Measurements from ENCODE around the gene GOLIM4. TPM values are rescaled to one million over a fixed set of nuclear protein-coding genes. Genes with fewer than 3 reads are reported as not detected.

The GOLIM4 gene
- total RNA-seq, 3 donors from 2014 or later (not counting 1 experiment from before 2014, with no cell fraction given), result 13.7 to 17.9 (median 17.9) TPM

DNA sequence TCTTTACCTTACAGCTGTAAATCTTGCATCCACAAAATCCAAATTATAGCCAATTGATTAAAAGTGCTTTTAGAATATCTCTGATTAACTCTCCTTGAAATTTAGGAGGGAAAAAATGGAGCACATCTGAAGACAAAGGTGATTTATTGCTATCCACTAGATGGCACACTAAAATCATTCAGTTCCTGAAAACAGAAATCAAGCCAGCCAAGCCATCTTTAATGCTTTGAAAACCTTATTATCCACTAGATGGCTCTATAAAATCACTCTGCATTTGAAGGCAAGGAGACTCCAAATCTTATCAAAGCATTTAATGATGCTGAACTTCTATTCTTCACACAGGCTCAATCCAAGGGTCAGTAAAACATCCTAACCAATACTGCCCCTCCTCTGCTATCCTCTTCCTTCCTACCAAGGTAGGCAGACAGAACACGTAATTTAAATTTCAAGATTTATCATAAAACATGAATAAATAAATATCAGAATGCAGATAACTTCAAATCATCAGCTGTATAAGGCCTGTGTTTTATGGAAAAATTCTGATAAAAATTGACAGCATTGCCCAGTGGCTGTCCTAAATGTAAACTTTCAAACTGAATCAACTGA, 48.4 kb downstream of the GOLIM4 start:
- no peaks in the 10 kb centered on the region for H3K36me3 Mint-ChIP-seq
- H3K27ac Mint-ChIP-seq, result no peak overlapping the region
- Histone ChIP-seq H3K36me3 (ENCODE audit: control insufficient read depth, insufficient read depth, low read length) (peaks cover 9% of the 10 kb centered on the region), H3K27ac (ENCODE audit: low read length) (no peak overlapping the region), H3K27me3 (ENCODE audit: control insufficient read depth, insufficient read depth, low read length) (no peaks in the 10 kb centered on the region), H3K9me3 (ENCODE audit: control insufficient read depth, insufficient read depth, low read length) (no peaks in the 10 kb centered on the region), H3K4me1 (ENCODE audit: control insufficient read depth, insufficient read depth, low read length) (no peaks in the 10 kb centered on the region), H3K4me3 (ENCODE audit: low read length) (no peak overlapping the region)
- intact Hi-C loops (cut with micrococcal nuclease), result loop anchor here (1.0 to 2.0 kb wide), 3 partner anchors 48 to 800 kb away; partner anchors contain the start of gene GOLIM4
- TF ChIP-seq, protein P1, sequence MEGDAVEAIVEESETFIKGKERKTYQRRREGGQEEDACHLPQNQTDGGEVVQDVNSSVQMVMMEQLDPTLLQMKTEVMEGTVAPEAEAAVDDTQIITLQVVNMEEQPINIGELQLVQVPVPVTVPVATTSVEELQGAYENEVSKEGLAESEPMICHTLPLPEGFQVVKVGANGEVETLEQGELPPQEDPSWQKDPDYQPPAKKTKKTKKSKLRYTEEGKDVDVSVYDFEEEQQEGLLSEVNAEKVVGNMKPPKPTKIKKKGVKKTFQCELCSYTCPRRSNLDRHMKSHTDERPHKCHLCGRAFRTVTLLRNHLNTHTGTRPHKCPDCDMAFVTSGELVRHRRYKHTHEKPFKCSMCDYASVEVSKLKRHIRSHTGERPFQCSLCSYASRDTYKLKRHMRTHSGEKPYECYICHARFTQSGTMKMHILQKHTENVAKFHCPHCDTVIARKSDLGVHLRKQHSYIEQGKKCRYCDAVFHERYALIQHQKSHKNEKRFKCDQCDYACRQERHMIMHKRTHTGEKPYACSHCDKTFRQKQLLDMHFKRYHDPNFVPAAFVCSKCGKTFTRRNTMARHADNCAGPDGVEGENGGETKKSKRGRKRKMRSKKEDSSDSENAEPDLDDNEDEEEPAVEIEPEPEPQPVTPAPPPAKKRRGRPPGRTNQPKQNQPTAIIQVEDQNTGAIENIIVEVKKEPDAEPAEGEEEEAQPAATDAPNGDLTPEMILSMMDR (IDR thresholded peaks at IDR 0.05), result peak; percentile 87
- no peaks in the 10 kb centered on the region for H3K9me3 Mint-ChIP-seq
- H3K4me3 Mint-ChIP-seq, result no peak overlapping the region
- ATAC-seq, result peak; percentile 87 to 93 (median 91)
- H3K4me1 Mint-ChIP-seq, result peaks cover 0 to 9% of the 10 kb centered on the region in 2 donors
- no CpG with 5 or more reads among the region's 1 CpG for WGBS (ENCODE audit: insufficient coverage)
- peak in 1 of 2 donors; percentile 61 for DNase-seq
- H3K27me3 Mint-ChIP-seq (ENCODE audit: low read depth in 2 of 2), result no peaks in the 10 kb centered on the region

DNA sequence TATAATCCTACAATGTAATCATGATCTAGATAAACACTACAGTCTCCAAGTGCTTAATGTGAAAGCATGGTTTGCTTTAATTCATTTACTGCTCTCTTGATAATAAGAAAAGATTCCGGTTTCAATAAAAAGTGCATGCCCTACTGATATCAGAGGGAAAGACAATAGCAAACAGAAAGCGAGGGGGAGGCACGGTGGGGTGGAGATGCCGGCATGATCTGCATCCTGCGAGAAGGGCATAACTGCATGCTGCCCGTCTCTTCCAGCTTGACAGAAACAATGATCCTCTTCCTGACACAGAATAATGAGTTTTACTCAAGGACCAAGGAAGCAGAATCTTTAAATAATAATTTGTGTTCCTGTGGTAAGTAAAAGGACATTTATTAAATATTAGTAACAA, 51.7 kb downstream of the GOLIM4 start:
- Histone ChIP-seq H3K27ac (ENCODE audit: low read length) (no peak overlapping the region), H3K27me3 (ENCODE audit: control insufficient read depth, insufficient read depth, low read length) (no peaks in the 10 kb centered on the region), H3K4me1 (ENCODE audit: control insufficient read depth, insufficient read depth, low read length) (no peaks in the 10 kb centered on the region), H3K9me3 (ENCODE audit: control insufficient read depth, insufficient read depth, low read length) (no peaks in the 10 kb centered on the region), H3K36me3 (ENCODE audit: control insufficient read depth, insufficient read depth, low read length) (peaks cover 12% of the 10 kb centered on the region), H3K4me3 (ENCODE audit: low read length) (no peak overlapping the region)
- H3K9me3 Mint-ChIP-seq, result no peaks in the 10 kb centered on the region
- TF ChIP-seq, protein P1 (IDR thresholded peaks at IDR 0.05), result no peak
- ATAC-seq (no peak), DNase-seq (no peak)
- no peaks in the 10 kb centered on the region for H3K27me3 Mint-ChIP-seq (ENCODE audit: low read depth in 2 of 2)
- intact Hi-C loops (cut with micrococcal nuclease), result no loop called here
- H3K27ac Mint-ChIP-seq, result no peak overlapping the region
- peaks cover 0 to 4% of the 10 kb centered on the region in 2 donors for H3K4me1 Mint-ChIP-seq
- no peaks in the 10 kb centered on the region for H3K36me3 Mint-ChIP-seq
- WGBS (ENCODE audit: insufficient coverage), result 84% methylated on average over 6 of the region's 6 CpGs
- H3K4me3 Mint-ChIP-seq, result no peak overlapping the region

DNA sequence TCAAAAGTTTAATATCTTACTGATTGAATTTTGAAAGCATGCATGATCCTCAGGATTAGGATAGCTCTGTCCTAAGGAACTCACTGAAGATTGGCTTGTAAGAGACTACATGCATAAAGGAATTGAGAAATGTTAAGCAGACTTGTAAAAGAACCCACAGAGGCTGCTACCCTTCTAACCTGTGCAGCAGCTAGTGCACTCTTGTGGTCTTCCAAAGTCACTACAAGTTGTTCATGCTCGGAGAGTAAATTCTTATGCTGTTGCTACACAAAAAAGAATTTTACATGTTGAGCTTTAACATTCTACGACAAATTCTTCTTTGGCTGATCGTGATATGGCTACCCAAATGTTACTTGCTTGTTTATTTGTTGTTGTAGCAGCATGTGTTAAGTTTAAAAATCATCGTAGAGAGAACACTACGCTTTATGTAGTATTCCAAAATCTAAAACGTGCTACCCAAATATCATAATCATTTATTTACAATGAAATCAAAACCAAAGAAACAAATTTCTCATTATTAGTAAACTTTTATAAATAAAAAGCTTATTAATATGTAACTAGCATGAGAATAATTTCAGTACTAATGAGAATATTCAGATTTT, 55.0 kb downstream of the GOLIM4 start:
- TF ChIP-seq, protein P1 (IDR thresholded peaks at IDR 0.05), result no peak
- Mint-ChIP-seq H3K4me3 (no peak overlapping the region), H3K9me3 (no peaks in the 10 kb centered on the region), H3K4me1 (no peaks in the 10 kb centered on the region), H3K36me3 (no peaks in the 10 kb centered on the region), H3K27ac (no peak overlapping the region), H3K27me3 (ENCODE audit: low read depth in 2 of 2) (no peaks in the 10 kb centered on the region)
- Histone ChIP-seq H3K4me1 (ENCODE audit: control insufficient read depth, insufficient read depth, low read length) (no peaks in the 10 kb centered on the region), H3K27me3 (ENCODE audit: control insufficient read depth, insufficient read depth, low read length) (no peaks in the 10 kb centered on the region), H3K4me3 (ENCODE audit: low read length) (no peak overlapping the region), H3K36me3 (ENCODE audit: control insufficient read depth, insufficient read depth, low read length) (peaks cover 14% of the 10 kb centered on the region), H3K27ac (ENCODE audit: low read length) (no peak overlapping the region), H3K9me3 (ENCODE audit: control insufficient read depth, insufficient read depth, low read length) (no peaks in the 10 kb centered on the region)
- intact Hi-C loops (cut with micrococcal nuclease), result no loop called here
- WGBS (ENCODE audit: insufficient coverage), result 68% methylated on average over 3 of the region's 6 CpGs
- ATAC-seq (no peak), DNase-seq (peak in 1 of 2 donors; percentile 5)

Data from natural killer cell (primary cell).